ENCODE measurements around the gene TOMM70. TPM values are rescaled to one million over a fixed set of nuclear protein-coding genes. Genes with fewer than 3 reads are reported as not detected.

The TOMM70 gene
- polyA plus RNA-seq, 2 of the 4 experiments (the other 2 are of a cell fraction), result 49.3 to 61.8 TPM

GRCh38 chr3:100419406-100419805, 18.5 kb upstream of the TOMM70 start:
- H3K27ac ChIP-seq, result no peak overlapping the region
- POLR2A ChIA-PET, result no interaction called here
- 86% methylated on average over 1 of the region's 1 CpG for WGBS (ENCODE audit: missing lambda C conversion rate)

GRCh38 chr3:100416863-100417262, 16.0 kb upstream of the TOMM70 start:
- POLR2A ChIA-PET, result no interaction called here
- Histone ChIP-seq H3K4me3 (no peak overlapping the region), H3K9me3 (no peaks in the 10 kb centered on the region), H3K4me2 (no peak overlapping the region), H3K4me1 (no peaks in the 10 kb centered on the region), H3K27ac (no peak overlapping the region)
- CTCF ChIA-PET, result no interaction called here
- TF ChIP-seq FOSB (CRISPR knock-in tag; IDR thresholded peaks at IDR 0.05) (no peak), MYC (IDR thresholded peaks at IDR 0.05; ENCODE audit: borderline replicate concordance, low read length) (no peak), ZSCAN20 (CRISPR knock-in tag; IDR thresholded peaks at IDR 0.05) (no peak), MAFK (IDR thresholded peaks at IDR 0.05; ENCODE audit: partially characterized antibody) (peak; percentile 69), FOSL2 (IDR thresholded peaks at IDR 0.05) (no peak), FOSL2 (CRISPR knock-in tag; IDR thresholded peaks at IDR 0.05) (no peak)
- WGBS (ENCODE audit: missing lambda C conversion rate), result 46% methylated on average over 1 of the region's 1 CpG
- DNase-seq (ENCODE audit: low read depth in 1 of 2, low spot score in 1 of 2), result no peak
- ATAC-seq, result no peak
- no peak for FAIRE-seq

More at GRCh38 chr3:100419406-100419805, 18.5 kb upstream of the TOMM70 start:
- no peak for ATAC-seq
- H3K9me3 ChIP-seq, result no peaks in the 10 kb centered on the region
- CTCF ChIA-PET, result no interaction called here
- FAIRE-seq, result peak; percentile 43
- no peaks in the 10 kb centered on the region for H3K4me1 ChIP-seq
- H3K4me3 ChIP-seq, result no peak overlapping the region
- no peak for DNase-seq (ENCODE audit: low read depth in 1 of 2, low spot score in 1 of 2)
- no peak overlapping the region for H3K4me2 ChIP-seq
- TF ChIP-seq GATA3 (IDR thresholded peaks at IDR 0.05; ENCODE audit: borderline replicate concordance) (no peak), ZC3H11A (IDR thresholded peaks at IDR 0.05) (no peak), CEBPB (IDR thresholded peaks at IDR 0.05) (no peak), PHF8 (IDR thresholded peaks at IDR 0.05; ENCODE audit: borderline replicate concordance, low read depth) (no peak), NPAS2 (CRISPR knock-in tag; IDR thresholded peaks at IDR 0.05; ENCODE audit: borderline replicate concordance) (no peak), ELK1 (IDR thresholded peaks at IDR 0.05; ENCODE audit: low read depth, low read length) (no peak), RARB (CRISPR knock-in tag; IDR thresholded peaks at IDR 0.05) (no peak), TFCP2L1 (CRISPR knock-in tag; IDR thresholded peaks at IDR 0.05) (no peak), HES2 (IDR thresholded peaks at IDR 0.05) (no peak), FOSL2 (IDR thresholded peaks at IDR 0.05) (no peak), FOSL2 (CRISPR knock-in tag; IDR thresholded peaks at IDR 0.05) (no peak), RFX5 (IDR thresholded peaks at IDR 0.05) (no peak)

GRCh38 chr3:100416176-100416575, 15.3 kb upstream of the TOMM70 start:
- POLR2A ChIA-PET, result no interaction called here
- Histone ChIP-seq H3K4me1 (no peaks in the 10 kb centered on the region), H3K27ac (no peak overlapping the region), H3K9me3 (0 out of 3 replicates have a peak, but pooled peaks cover 2% of the 10 kb centered on the region), H3K4me3 (no peak overlapping the region), H3K4me2 (no peak overlapping the region)
- CTCF ChIA-PET, result interaction anchor here (2.4 kb wide), 1 partner anchor 47 kb away, joined by 12 read pairs; no protein-coding TSS in a partner anchor
- FAIRE-seq (no peak), ATAC-seq (no peak), DNase-seq (ENCODE audit: low read depth in 1 of 2, low spot score in 1 of 2) (no peak)
- TF ChIP-seq GATA3 (IDR thresholded peaks at IDR 0.05; ENCODE audit: borderline replicate concordance) (no peak), POLR2A (IDR thresholded peaks at IDR 0.05; ENCODE audit: low read length) (no peak), FOXS1 (CRISPR knock-in tag; IDR thresholded peaks at IDR 0.05) (no peak), HES2 (IDR thresholded peaks at IDR 0.05) (no peak), NR3C1 (IDR thresholded peaks at IDR 0.05) (no peak), CEBPB (IDR thresholded peaks at IDR 0.05) (no peak), FOSL2 (IDR thresholded peaks at IDR 0.05) (no peak), FOSL2 (CRISPR knock-in tag; IDR thresholded peaks at IDR 0.05) (no peak), NFE2L2 (conservative IDR thresholded peaks at IDR 0.05; ENCODE audit: low read length) (no peak), ZNF302 (CRISPR knock-in tag; IDR thresholded peaks at IDR 0.05) (no peak), CTCF (IDR thresholded peaks at IDR 0.05) (no peak), REST (IDR thresholded peaks at IDR 0.05) (no peak), CBX2 (IDR thresholded peaks at IDR 0.05; ENCODE audit: borderline replicate concordance, low read depth) (no peak)

Data from A549 (cell line).